HCT116 (cell line): Measurements from ENCODE around the gene RCAN2. TPM values are rescaled to one million over a fixed set of nuclear protein-coding genes. Genes with fewer than 3 reads are reported as not detected.

Source experiments
- ATAC-seq: fragments of 200-7000 bp; cut with Tn5 transposase; 2 replicates; pipeline ENCODE4 v1.9.1; 2020; ENCODE audit warnings: mild to moderate bottlenecking, moderate library complexity
- BruUV-seq: library from RNA; stranded (reverse); fragments of 400-500 nt; replicated peaks from 2 replicates; lab custom pipeline; 2021; lab: Mats Ljungman, UMichigan
- CTCF ChIA-PET: fragments of 300-600 bp; sonication (Branson Sonifier 250); formaldehyde crosslinking; loops from one replicate; lab custom pipeline; 2021; ENCODE audit warnings: antibody characterized with exemption; lab: Charles Lee
- POLR2A ChIA-PET: fragments of 300-600, 350-600 bp; sonication (Branson Sonifier 250); formaldehyde crosslinking; loops from one replicate; lab custom pipeline; 2021; ENCODE audit warnings: antibody characterized with exemption; lab: Charles Lee
- RAD21 ChIA-PET, 2 experiments: fragments of 300-600 bp; sonication (Branson Sonifier 250); formaldehyde crosslinking; loops; one replicate each; lab custom pipeline; 2023; ENCODE audit warnings: low total read pairs in 2 of 2; ENCODE audit not compliant: uncharacterized antibody in 2 of 2, unreplicated experiment in 2 of 2, low non-redundant PET in 1 of 2; lab: Charles Lee
- DNase-seq: peaks from one replicate; pipeline ENCODE4 v3.0.0-alpha.2; 2010; ENCODE audit warnings: low read depth, low spot score
- H2AFZ ChIP-seq: fragments of 200-600 bp; shearing (Covaris generic), sonication (generic); 2 replicates; pipeline ENCODE4 v1.6.1; 2017; ENCODE audit warnings: low read depth, mixed run types, mixed read lengths, antibody characterized with exemption, low read length; ENCODE audit not compliant: poor library complexity, severe bottlenecking
- H3K27ac ChIP-seq: 2 replicates; pipeline ENCODE4 v1.5.1; 2012; ENCODE audit warnings: low read depth, low read length
- H3K27me3 ChIP-seq: fragments of 200-600 bp; sonication (generic); 2 replicates; pipeline ENCODE4 v1.6.1; 2016; ENCODE audit warnings: mixed run types, low read length, mixed read lengths; ENCODE audit not compliant: insufficient read depth
- H3K36me3 ChIP-seq, 2 experiments: fragments of 200-500 bp in 1 of 2; fragments of 200-600 bp in 1 of 2; sonication (Bioruptor generic) in 1 of 2; sonication (generic) in 1 of 2; 2 replicates each; pipeline versions ENCODE4 v1.5.1 to v1.6.1; 2014 to 2016; ENCODE audit warnings: low read length in 2 of 2, inconsistent platforms in 1 of 2, mixed read lengths in 1 of 2, mixed run types in 1 of 2; ENCODE audit not compliant: insufficient read depth in 2 of 2, control insufficient read depth in 1 of 2
- H3K4me1 ChIP-seq, 2 experiments: fragments of 200-600 bp in 1 of 2; sonication (generic) in 1 of 2; 2 replicates each; pipeline versions ENCODE4 v1.5.1 to v1.6.1; 2012 to 2017; ENCODE audit warnings: low read length in 2 of 2, inconsistent platforms in 1 of 2, mild to moderate bottlenecking in 1 of 2, mixed read lengths in 1 of 2, mixed run types in 1 of 2, moderate library complexity in 1 of 2; ENCODE audit not compliant: insufficient read depth in 2 of 2, control insufficient read depth in 1 of 2
- H3K4me2 ChIP-seq: fragments of 200-600 bp; sonication (generic); 2 replicates; pipeline ENCODE4 v1.6.1; 2017; ENCODE audit warnings: mixed run types, low read length, mixed read lengths
- H3K4me3 ChIP-seq, 2 experiments: fragments of 200-600 bp in 1 of 2; sonication (generic) in 1 of 2; replicated peaks in 1 of 2; 2 replicates each; pipeline ENCODE4 v1.5.1; 2011 to 2016; ENCODE audit warnings: low read length in 2 of 2, control low read depth in 1 of 2, low read depth in 1 of 2, mild to moderate bottlenecking in 1 of 2, mixed read lengths in 1 of 2, mixed run types in 1 of 2
- H3K79me2 ChIP-seq: fragments of 200-600 bp; sonication (generic); 2 replicates; pipeline ENCODE4 v1.6.1; 2017; ENCODE audit warnings: mild to moderate bottlenecking, mixed run types, low read length, moderate library complexity, mixed read lengths; ENCODE audit not compliant: insufficient read depth
- H3K9ac ChIP-seq: fragments of 200-600 bp; sonication (generic); 2 replicates; pipeline ENCODE4 v1.6.1; 2016; ENCODE audit warnings: low read length, mixed read lengths
- H3K9me2 ChIP-seq: fragments of 200-600 bp; sonication (generic), shearing (Covaris generic); 2 replicates; pipeline ENCODE4 v1.6.1; 2017; ENCODE audit warnings: mixed run types, mild to moderate bottlenecking, moderate library complexity; ENCODE audit not compliant: insufficient read depth
- H3K9me3 ChIP-seq, 2 experiments: fragments of 200-500 bp in 1 of 2; fragments of 200-600 bp in 1 of 2; sonication (Bioruptor generic) in 1 of 2; sonication (generic) in 1 of 2; 2 replicates each; pipeline ENCODE4 v1.6.1; 2014 to 2017; ENCODE audit warnings: low read length in 2 of 2, mixed read lengths in 2 of 2, inconsistent platforms in 1 of 2, low read depth in 1 of 2, mild to moderate bottlenecking in 1 of 2, mixed run types in 1 of 2, moderate library complexity in 1 of 2; ENCODE audit not compliant: control insufficient read depth in 1 of 2, insufficient read depth in 1 of 2
- H4K20me1 ChIP-seq: fragments of 200-600 bp; sonication (generic), shearing (Covaris generic); 2 replicates; pipeline ENCODE4 v1.6.1; 2017; ENCODE audit warnings: mixed run types, mild to moderate bottlenecking, moderate library complexity; ENCODE audit not compliant: insufficient read depth
- CEBPB ChIP-seq: IDR thresholded peaks from 2 replicates; pipeline ENCODE4 v1.6.1; 2012; ENCODE audit warnings: low read depth
- EGR1 ChIP-seq: IDR thresholded peaks from 2 replicates; pipeline ENCODE4 v1.6.1; 2012; ENCODE audit warnings: low read depth
- EZH2 ChIP-seq: fragments of 200-600 bp; sonication (generic); IDR thresholded peaks from 2 replicates; pipeline ENCODE4 v1.6.1; 2017; ENCODE audit warnings: antibody characterized with exemption, mixed run types
- EZH2phosphoT487 ChIP-seq: fragments of 200-600 bp; IDR thresholded peaks from 2 replicates; pipeline ENCODE4 v1.6.1; 2018; ENCODE audit warnings: antibody characterized with exemption, borderline replicate concordance
- FOSL1 ChIP-seq: IDR thresholded peaks from 2 replicates; pipeline ENCODE4 v1.6.1; 2012; ENCODE audit warnings: low read depth
- JUND ChIP-seq: IDR thresholded peaks from 2 replicates; pipeline ENCODE4 v1.6.1; 2012
- POLR2A ChIP-seq: IDR thresholded peaks from 2 replicates; pipeline ENCODE4 v1.7.0; 2011; ENCODE audit warnings: borderline replicate concordance; ENCODE audit not compliant: insufficient read depth, insufficient read length; ENCODE audit errors: extremely low read depth
- POLR2AphosphoS5 ChIP-seq: IDR thresholded peaks from 2 replicates; pipeline ENCODE4 v1.6.1; 2011; ENCODE audit warnings: mild to moderate bottlenecking, low read depth, low read length, moderate library complexity
- RAD21 ChIP-seq: IDR thresholded peaks from 2 replicates; pipeline ENCODE4 v1.6.1; 2012; ENCODE audit warnings: low read depth, mild to moderate bottlenecking
- SIN3A ChIP-seq: IDR thresholded peaks from 2 replicates; pipeline ENCODE4 v1.6.1; 2012; ENCODE audit warnings: low read depth
- SRF ChIP-seq: IDR thresholded peaks from 2 replicates; pipeline ENCODE4 v1.6.1; 2012; ENCODE audit warnings: low read depth
- TCF7L2 ChIP-seq: IDR thresholded peaks from 2 replicates; pipeline ENCODE4 v1.7.0; 2011; ENCODE audit warnings: borderline replicate concordance, inconsistent platforms; ENCODE audit not compliant: insufficient read depth, insufficient read length; ENCODE audit errors: extremely low read depth
- YY1 ChIP-seq: IDR thresholded peaks from 2 replicates; pipeline ENCODE4 v1.6.1; 2011; ENCODE audit warnings: low read length, low read depth, moderate library complexity, mild to moderate bottlenecking; ENCODE audit not compliant: insufficient replicate concordance; ENCODE audit errors: extremely low read depth
- ZBTB33 ChIP-seq: IDR thresholded peaks from 2 replicates; pipeline ENCODE4 v1.6.1; 2011; ENCODE audit warnings: mild to moderate bottlenecking, low read length, moderate library complexity; ENCODE audit not compliant: insufficient replicate concordance; ENCODE audit errors: extremely low read depth
- ZFX ChIP-seq: fragments of 450-650 bp; IDR thresholded peaks from 2 replicates; pipeline ENCODE4 v1.6.1; 2017
- intact Hi-C: fragments of 100-400 bp; cut with micrococcal nuclease; formaldehyde crosslinking; loops from 2 replicates; pipeline ENCODE4 v1.10.0; 2022
- total RNA-seq: library from RNA; stranded (reverse); gene quantifications from one replicate; pipeline ENCODE4 v1.2.1, GENCODE V29; 2021; ENCODE audit not compliant: unreplicated experiment
- TF ChIP-seq, protein P1 (sequence below): IDR thresholded peaks from 2 replicates; pipeline ENCODE4 v1.6.1; 2012; ENCODE audit warnings: low read depth
- TF ChIP-seq, protein P2 (sequence below): IDR thresholded peaks from 2 replicates; pipeline ENCODE4 v1.6.1; 2012
- TF ChIP-seq, protein P3 (sequence below), 3 experiments: fragments of 200-600 bp in 1 of 3; sonication (generic) in 1 of 3; IDR thresholded peaks in 2 of 3; conservative IDR thresholded peaks in 1 of 3; 2 replicates each; pipeline ENCODE4 v1.5.1; 2012 to 2017; ENCODE audit warnings: low read depth in 2 of 3, low read length in 2 of 3, antibody characterized with exemption in 1 of 3, borderline replicate concordance in 1 of 3, control low read depth in 1 of 3, mild to moderate bottlenecking in 1 of 3, mixed read lengths in 1 of 3, mixed run types in 1 of 3, moderate library complexity in 1 of 3; ENCODE audit not compliant: insufficient read depth in 1 of 3

RCAN2 gene
- total RNA-seq, 1 experiment from 2014 or later = 0.57 TPM

GRCh38 chr6:46329568-46329967 lies 161.7 kb downstream of the RCAN2 start:
- intact Hi-C loops = no loop called here
- POLR2A ChIA-PET = no interaction called here
- RAD21 ChIA-PET = no interaction called here

More at GRCh38 chr6:46329568-46329967, 161.7 kb downstream of the RCAN2 start:
- DNase-seq = no peak
- H3K27ac ChIP-seq = no peak overlapping the region
- H3K4me3 ChIP-seq = no peak overlapping the region
- CTCF ChIA-PET = no interaction called here
- no TSS peak for BruUV-seq
- peaks cover 16% of the 10 kb centered on the region; the same call in 1 of the 2 replicates for H3K27me3 ChIP-seq
- no peak overlapping the region for H3K9ac ChIP-seq
- no peak overlapping the region for H2AFZ ChIP-seq
- TF ChIP-seq, protein P1, sequence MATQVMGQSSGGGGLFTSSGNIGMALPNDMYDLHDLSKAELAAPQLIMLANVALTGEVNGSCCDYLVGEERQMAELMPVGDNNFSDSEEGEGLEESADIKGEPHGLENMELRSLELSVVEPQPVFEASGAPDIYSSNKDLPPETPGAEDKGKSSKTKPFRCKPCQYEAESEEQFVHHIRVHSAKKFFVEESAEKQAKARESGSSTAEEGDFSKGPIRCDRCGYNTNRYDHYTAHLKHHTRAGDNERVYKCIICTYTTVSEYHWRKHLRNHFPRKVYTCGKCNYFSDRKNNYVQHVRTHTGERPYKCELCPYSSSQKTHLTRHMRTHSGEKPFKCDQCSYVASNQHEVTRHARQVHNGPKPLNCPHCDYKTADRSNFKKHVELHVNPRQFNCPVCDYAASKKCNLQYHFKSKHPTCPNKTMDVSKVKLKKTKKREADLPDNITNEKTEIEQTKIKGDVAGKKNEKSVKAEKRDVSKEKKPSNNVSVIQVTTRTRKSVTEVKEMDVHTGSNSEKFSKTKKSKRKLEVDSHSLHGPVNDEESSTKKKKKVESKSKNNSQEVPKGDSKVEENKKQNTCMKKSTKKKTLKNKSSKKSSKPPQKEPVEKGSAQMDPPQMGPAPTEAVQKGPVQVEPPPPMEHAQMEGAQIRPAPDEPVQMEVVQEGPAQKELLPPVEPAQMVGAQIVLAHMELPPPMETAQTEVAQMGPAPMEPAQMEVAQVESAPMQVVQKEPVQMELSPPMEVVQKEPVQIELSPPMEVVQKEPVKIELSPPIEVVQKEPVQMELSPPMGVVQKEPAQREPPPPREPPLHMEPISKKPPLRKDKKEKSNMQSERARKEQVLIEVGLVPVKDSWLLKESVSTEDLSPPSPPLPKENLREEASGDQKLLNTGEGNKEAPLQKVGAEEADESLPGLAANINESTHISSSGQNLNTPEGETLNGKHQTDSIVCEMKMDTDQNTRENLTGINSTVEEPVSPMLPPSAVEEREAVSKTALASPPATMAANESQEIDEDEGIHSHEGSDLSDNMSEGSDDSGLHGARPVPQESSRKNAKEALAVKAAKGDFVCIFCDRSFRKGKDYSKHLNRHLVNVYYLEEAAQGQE = no peak
- no peak for TF ChIP-seq RAD21
- TF ChIP-seq SIN3A = no peak
- no peak for TF ChIP-seq ZBTB33
- no peak for TF ChIP-seq SRF
- TF ChIP-seq, protein P2, sequence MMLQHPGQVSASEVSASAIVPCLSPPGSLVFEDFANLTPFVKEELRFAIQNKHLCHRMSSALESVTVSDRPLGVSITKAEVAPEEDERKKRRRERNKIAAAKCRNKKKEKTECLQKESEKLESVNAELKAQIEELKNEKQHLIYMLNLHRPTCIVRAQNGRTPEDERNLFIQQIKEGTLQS = no peak
- no peak for TF ChIP-seq ZFX
- TF ChIP-seq POLR2A = no peak
- no peak for TF ChIP-seq EGR1
- TF ChIP-seq, protein P3, sequence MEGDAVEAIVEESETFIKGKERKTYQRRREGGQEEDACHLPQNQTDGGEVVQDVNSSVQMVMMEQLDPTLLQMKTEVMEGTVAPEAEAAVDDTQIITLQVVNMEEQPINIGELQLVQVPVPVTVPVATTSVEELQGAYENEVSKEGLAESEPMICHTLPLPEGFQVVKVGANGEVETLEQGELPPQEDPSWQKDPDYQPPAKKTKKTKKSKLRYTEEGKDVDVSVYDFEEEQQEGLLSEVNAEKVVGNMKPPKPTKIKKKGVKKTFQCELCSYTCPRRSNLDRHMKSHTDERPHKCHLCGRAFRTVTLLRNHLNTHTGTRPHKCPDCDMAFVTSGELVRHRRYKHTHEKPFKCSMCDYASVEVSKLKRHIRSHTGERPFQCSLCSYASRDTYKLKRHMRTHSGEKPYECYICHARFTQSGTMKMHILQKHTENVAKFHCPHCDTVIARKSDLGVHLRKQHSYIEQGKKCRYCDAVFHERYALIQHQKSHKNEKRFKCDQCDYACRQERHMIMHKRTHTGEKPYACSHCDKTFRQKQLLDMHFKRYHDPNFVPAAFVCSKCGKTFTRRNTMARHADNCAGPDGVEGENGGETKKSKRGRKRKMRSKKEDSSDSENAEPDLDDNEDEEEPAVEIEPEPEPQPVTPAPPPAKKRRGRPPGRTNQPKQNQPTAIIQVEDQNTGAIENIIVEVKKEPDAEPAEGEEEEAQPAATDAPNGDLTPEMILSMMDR (IDR thresholded peaks at IDR 0.05 in 2 of 3, conservative IDR thresholded peaks at IDR 0.05 in 1 of 3; ENCODE audit: borderline replicate concordance in 1 of 3, insufficient read depth in 1 of 3, low read depth in 2 of 3, low read length in 2 of 3) = no peak
- TF ChIP-seq YY1 = no peak
- TF ChIP-seq JUND = no peak
- TF ChIP-seq EZH2 = no peak
- TF ChIP-seq CEBPB = no peak
- TF ChIP-seq FOSL1 = no peak
- TF ChIP-seq POLR2AphosphoS5 = no peak
- TF ChIP-seq EZH2phosphoT487 = no peak
- TF ChIP-seq TCF7L2 = no peak
- TF ChIP-seq, all 23 proteins: peak for 0
- H4K20me1 ChIP-seq = no peaks in the 10 kb centered on the region
- H3K9me2 ChIP-seq = no peaks in the 10 kb centered on the region
- H3K36me3 ChIP-seq = no peaks in the 10 kb centered on the region
- H3K79me2 ChIP-seq = no peaks in the 10 kb centered on the region
- no peaks in the 10 kb centered on the region for H3K9me3 ChIP-seq
- H3K4me1 ChIP-seq = no peaks in the 10 kb centered on the region
- no peak for ATAC-seq
- H3K4me2 ChIP-seq = no peak overlapping the region
